ENCODE results near the gene UST. TPM values are rescaled to one million over a fixed set of nuclear protein-coding genes. Genes with fewer than 3 reads are reported as not detected.
"Not testable (repeated sequence)": the region's sequence is repeated elsewhere in the genome, so short reads cannot be mapped to it uniquely, and the experiment has no call there.

UST gene
- total RNA-seq, 1 experiment from 2014 or later = 11.3 TPM

DNA sequence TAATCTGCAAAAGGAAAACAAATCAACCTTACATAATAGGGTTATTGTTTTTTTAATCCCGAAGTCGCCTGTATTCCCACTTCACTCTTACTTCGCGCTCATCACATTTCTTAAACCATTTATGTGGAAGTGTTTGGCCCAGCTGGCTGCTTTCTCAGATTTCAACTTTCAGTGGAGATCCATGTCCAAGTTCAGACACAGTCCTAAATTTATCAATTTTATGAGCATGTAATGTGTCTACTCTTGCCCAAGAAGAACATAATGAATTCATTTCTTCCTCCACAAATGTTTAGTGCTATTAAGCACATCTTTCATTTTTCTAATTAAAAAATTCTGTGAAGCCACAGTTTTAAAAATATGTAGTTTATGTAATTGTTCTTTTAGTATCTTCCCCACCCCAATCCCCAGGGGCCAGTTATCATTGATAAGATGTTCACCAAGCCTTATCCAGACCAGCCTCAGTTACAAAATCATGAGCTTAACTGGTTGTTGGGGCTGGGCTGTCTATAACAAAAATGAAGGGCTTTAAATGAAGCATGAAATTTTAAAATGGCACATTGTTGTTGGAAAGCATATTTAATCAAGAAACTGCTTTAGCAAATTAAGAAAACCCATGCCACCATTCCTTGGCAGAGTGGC lies 151.7 kb downstream of the UST start:
- peak; percentile 9 for DNase-seq (ENCODE audit: low read depth)

- no peak for DNase-seq (ENCODE audit: low read depth)
Observed at GRCh38 chr6:148904896-148905870, 158.4 kb downstream of the UST start.

- no peak for DNase-seq (ENCODE audit: low read depth)
Observed at GRCh38 chr6:148905901-148906300, 159.1 kb downstream of the UST start.

GRCh38 chr6:148906386-148906785 lies 159.6 kb downstream of the UST start:
- no peak for DNase-seq (ENCODE audit: low read depth)

DNA sequence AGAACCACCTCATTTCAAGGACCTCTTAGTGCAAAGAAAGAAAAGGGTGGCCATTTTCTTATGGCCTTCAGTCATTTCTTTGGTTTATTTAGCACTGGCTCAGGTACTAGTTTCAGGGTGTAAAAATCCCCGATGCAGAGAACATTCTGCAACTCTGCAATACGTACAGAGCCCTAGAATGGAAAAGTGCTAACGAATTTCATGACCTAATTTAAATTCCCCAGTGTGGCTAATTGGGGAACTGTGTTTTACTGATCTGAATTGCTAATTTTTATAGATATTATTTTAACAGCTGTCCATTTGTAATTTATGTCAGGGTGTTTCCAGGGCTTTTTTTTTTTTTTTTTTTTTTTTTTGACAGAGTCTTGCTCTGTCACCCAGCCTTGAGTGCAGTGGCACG lies 160.7 kb downstream of the UST start:
- no peak for DNase-seq (ENCODE audit: low read depth)

GRCh38 chr6:148912252-148912651 lies 165.4 kb downstream of the UST start:
- DNase-seq (ENCODE audit: low read depth) = no peak

GRCh38 chr6:148915810-148916209 lies 169.0 kb downstream of the UST start:
- no peak for DNase-seq (ENCODE audit: low read depth)

GRCh38 chr6:148916485-148916884 lies 169.7 kb downstream of the UST start:
- DNase-seq (ENCODE audit: low read depth) = not testable (repeated sequence)

- DNase-seq (ENCODE audit: low read depth) = no peak
Observed at GRCh38 chr6:148924226-148925012, 177.6 kb downstream of the UST start.

GRCh38 chr6:148925701-148926100 lies 178.9 kb downstream of the UST start:
- DNase-seq (ENCODE audit: low read depth) = no peak

DNA sequence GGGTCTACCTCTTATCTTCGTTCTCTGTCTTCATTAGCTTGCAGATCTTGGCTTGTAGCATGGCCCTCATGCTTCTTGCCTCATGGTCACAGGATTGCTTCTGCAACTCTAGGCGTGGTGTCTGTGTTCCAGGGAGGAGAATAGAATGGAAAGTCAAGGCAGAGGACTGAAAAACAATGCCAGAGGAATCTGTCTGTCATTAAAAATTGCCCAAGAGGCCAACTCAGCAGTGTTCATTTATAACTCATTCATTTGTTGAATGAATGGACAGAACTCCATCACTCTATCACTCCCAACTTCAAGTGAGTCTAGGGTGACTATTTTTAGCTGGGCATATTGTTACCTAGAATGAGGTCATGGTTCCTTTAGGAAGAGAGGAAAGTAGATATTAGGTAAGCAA lies 179.6 kb downstream of the UST start:
- DNase-seq (ENCODE audit: low read depth) = no peak

- DNase-seq (ENCODE audit: low read depth) = no peak
Observed at GRCh38 chr6:148927586-148927985, 180.8 kb downstream of the UST start.

DNA sequence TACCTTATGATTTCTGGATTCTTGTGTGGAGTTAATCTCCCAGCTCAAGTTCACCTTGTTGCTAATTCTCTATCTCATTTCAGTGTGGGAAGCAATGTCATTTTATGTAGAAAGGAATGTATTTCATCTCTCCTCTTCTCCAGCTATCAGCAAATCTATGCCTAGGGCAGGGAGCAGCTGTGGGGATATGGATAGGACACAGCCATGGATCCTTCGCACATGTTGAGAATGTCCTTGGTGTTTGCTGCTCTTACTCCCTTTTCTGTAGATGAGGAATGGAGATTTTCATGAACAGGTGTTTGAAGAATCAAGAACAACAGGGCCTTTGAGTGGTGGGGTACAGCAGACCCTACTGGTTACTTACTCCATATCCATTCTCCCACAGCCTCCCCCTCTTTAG lies 182.0 kb downstream of the UST start:
- no peak for DNase-seq (ENCODE audit: low read depth)

DNA sequence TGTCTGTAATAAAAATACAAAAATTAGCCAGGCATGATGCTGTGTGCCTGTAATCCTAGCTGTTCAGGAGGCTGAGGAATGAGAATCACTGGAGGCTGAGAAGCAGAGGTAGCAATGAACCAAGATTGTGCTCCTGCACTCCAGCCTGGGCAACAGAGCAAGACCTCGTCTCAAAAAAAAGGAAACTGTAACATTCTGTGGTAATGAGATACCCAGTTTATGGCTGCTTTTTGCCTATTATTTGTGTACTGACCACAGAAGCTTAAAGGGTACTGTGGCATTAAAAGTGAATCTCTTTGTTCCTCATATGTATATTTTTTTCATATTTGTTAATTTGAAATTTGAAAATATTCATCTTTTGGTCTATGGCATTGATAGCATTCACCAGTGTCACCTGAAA lies 185.4 kb downstream of the UST start:
- DNase-seq (ENCODE audit: low read depth) = no peak

DNA sequence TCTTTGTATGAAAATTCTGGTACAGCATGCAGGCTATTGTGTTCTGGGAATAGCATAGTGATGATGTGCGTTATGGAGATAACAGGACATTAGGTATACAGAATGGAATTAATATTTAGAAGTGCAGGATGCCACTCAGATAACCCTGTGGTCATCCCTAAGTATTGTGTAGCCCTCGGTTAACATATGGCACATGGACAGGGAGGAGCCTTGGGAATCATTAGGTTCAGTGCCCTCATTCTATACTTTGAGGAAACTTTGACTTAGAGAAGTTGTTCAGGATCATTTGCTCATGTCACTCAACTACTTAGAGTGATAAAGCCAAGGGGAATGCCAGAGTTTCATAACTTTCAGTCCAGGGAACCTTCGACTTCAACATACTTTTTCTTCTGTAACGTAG lies 185.9 kb downstream of the UST start:
- no peak for DNase-seq (ENCODE audit: low read depth)

GRCh38 chr6:148934539-148934938 lies 187.7 kb downstream of the UST start:
- DNase-seq (ENCODE audit: low read depth) = peak; percentile 37

- no peak for DNase-seq (ENCODE audit: low read depth)
Observed at GRCh38 chr6:148934961-148935360, 188.1 kb downstream of the UST start.

DNA sequence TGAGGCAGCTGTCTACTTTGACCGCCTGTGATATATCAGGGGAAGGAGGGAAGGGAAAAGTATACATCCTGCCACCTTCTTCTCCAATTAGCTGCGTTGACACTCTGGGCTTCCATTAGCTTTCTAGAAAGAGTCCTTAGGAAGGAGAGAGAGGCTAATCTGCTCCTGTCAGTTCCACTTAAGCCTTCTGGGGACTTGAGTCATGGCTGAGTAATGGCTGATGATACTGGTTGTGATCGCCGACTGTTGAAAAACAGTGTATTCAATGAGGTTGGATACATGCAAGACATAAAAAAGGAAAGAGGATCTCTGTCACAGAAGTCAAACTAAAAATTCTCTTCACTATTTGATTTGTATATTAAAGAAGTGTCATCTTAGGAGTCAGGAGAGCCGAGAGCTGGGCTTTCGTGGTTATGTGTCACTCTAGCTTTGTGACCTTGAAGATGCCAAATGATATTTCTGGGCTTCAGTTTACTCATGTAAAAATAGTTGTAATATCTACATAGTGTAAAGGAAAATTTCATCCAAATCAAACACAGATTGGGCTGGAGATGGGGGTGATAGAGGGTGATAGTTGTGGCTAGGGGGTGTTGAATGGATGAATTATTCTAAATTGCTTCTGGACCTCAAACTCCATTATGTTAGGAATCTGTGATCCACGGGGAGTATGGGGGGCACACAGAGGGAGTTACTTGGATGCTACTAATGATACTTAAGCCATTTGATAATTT lies 189.0 kb downstream of the UST start:
- DNase-seq (ENCODE audit: low read depth) = peak; percentile 82

- no peak for DNase-seq (ENCODE audit: low read depth)
Observed at GRCh38 chr6:148943451-148943850, 196.6 kb downstream of the UST start.

DNA sequence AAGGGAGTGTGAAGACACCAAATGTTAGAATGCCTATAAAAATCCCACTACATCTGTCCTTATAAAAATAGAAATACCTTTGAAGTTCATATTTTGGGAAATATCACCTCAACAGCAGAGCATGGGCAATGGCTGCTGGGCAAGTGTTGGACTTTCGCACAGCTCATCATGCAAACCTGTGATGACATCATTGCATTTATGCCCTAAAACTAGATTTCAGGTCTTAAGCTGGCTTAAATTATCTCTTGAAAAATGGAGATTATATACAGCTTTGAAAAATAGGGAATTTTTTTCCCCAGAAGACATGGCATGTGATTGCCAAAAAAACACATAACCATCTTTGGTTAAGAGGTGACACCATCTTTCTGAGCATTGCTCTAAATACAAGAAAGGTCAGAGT lies 197.8 kb downstream of the UST start:
- DNase-seq (ENCODE audit: low read depth) = no peak

- peak; percentile 32 for DNase-seq (ENCODE audit: low read depth)
Observed at GRCh38 chr6:148945301-148946021, 198.6 kb downstream of the UST start.

Measured in M059J (cell line).